Measurements from ENCODE around the gene SECTM1.

Gene SECTM1

GRCh38 chr17:82327289-82327688 is 6.3 kb downstream of the SECTM1 start:
- no peak for DNase-seq

- no peak for DNase-seq
These were observed 8.0 kb downstream of the SECTM1 start for GRCh38 chr17:82325286-82326180.

- DNase-seq: no peak
These were observed 8.8 kb downstream of the SECTM1 start for GRCh38 chr17:82324566-82325285.

- DNase-seq: no peak
These were observed 9.9 kb downstream of the SECTM1 start for GRCh38 chr17:82323514-82324234.

GRCh38 chr17:82322526-82323453 is 10.8 kb downstream of the SECTM1 start:
- DNase-seq: no peak

- no peak for DNase-seq
These were observed 11.6 kb downstream of the SECTM1 start for GRCh38 chr17:82321947-82322466.

GRCh38 chr17:82320956-82321927 is 12.3 kb downstream of the SECTM1 start:
- DNase-seq: peak; percentile 47 to 69

GRCh38 chr17:82320140-82320840 is 13.3 kb downstream of the SECTM1 start:
- peak in 1 of 2 experiments; percentile 24 for DNase-seq

- no peak for DNase-seq
These were observed 13.9 kb downstream of the SECTM1 start for GRCh38 chr17:82319619-82320062.

GRCh38 chr17:82318772-82319606 is 14.6 kb downstream of the SECTM1 start:
- DNase-seq: no peak

- DNase-seq: no peak
These were observed 15.4 kb downstream of the SECTM1 start for GRCh38 chr17:82318169-82318498.

GRCh38 chr17:82317394-82318168 is 16.0 kb downstream of the SECTM1 start, which contains the start of gene CD7:
Gene CD7, minus strand, starts transcription at chr17:82317608. Its CDS starts 113 bp downstream, at chr17:82317495.
- DNase-seq: no peak

- DNase-seq: no peak
These were observed 16.7 kb downstream of the SECTM1 start for GRCh38 chr17:82316651-82317393.

GRCh38 chr17:82315703-82316358 is 17.7 kb downstream of the SECTM1 start:
- DNase-seq: no peak

- no peak for DNase-seq
These were observed 18.6 kb downstream of the SECTM1 start for GRCh38 chr17:82314727-82315605.

Measured in NCI-H1930 (cell line).